Tibial nerve (tissue), 4 donors: ENCODE measurements around the gene BRSK2. TPM values are rescaled to one million over a fixed set of nuclear protein-coding genes. Genes with fewer than 3 reads are reported as not detected.

ENCODE experiments used
- DNase-seq, 2 donors: peaks; one replicate each; pipeline ENCODE4 v3.0.0-alpha.2; 2019; ENCODE audit warnings: low spot score in 2 of 2
- H3K27ac ChIP-seq, 4 donors: fragments of 200-600 bp; sonication (generic) in 3 of 4; one replicate each; pipeline ENCODE4 v1.5.1; 2017 to 2019; ENCODE audit warnings: mild to moderate bottlenecking in 1 of 4
- H3K27me3 ChIP-seq, 2 donors: fragments of 200-600 bp; sonication (generic) in 1 of 2; one replicate each; pipeline versions ENCODE4 v1.5.1 to v1.6.0; 2017 to 2019
- H3K36me3 ChIP-seq, 3 donors: fragments of 200-600 bp; sonication (generic); one replicate each; pipeline ENCODE4 v1.5.1; 2018 to 2019
- H3K4me1 ChIP-seq, 4 donors: fragments of 200-600 bp; sonication (generic) in 3 of 4; one replicate each; pipeline ENCODE4 v1.5.1; 2017 to 2019
- H3K4me3 ChIP-seq, 4 donors: fragments of 200-600 bp; sonication (generic) in 3 of 4; one replicate each; pipeline ENCODE4 v1.5.1; 2017 to 2019; ENCODE audit warnings: mild to moderate bottlenecking in 1 of 4, moderate library complexity in 1 of 4
- H3K9me3 ChIP-seq, 4 donors: fragments of 200-600 bp; sonication (generic) in 3 of 4; one replicate each; pipeline ENCODE4 v1.5.1; 2017 to 2019
- CTCF ChIP-seq, 5 experiments: fragments of 200-600 bp in 3 of 5; fragments of 450-650 bp in 2 of 5; sonication (generic) in 3 of 5; IDR thresholded peaks; one replicate each; pipeline ENCODE4 v1.5.1; 2016 to 2019; ENCODE audit warnings: antibody characterized with exemption in 5 of 5, mild to moderate bottlenecking in 3 of 5, moderate library complexity in 2 of 5
- EP300 ChIP-seq, 2 donors: sonication (generic); formaldehyde crosslinking; IDR thresholded peaks; one replicate each; pipeline ENCODE4 v1.6.1; 2017; ENCODE audit warnings: antibody characterized with exemption in 2 of 2, mild to moderate bottlenecking in 1 of 2
- POLR2A ChIP-seq, 2 donors: fragments of 450-650 bp; IDR thresholded peaks; one replicate each; pipeline ENCODE4 v1.6.1; 2017; ENCODE audit warnings: antibody characterized with exemption in 2 of 2, mild to moderate bottlenecking in 2 of 2, moderate library complexity in 2 of 2
- WGBS, 2 donors: methylation state at CpG; one replicate each; pipeline ENCODE4 v1.1.5; 2018; 5-methylcytosine and 5-hydroxymethylcytosine counted together
- total RNA-seq, 4 donors: library from RNA; depleted of rRNA; stranded (reverse); fragments of >200 nt; gene quantifications; one replicate each; pipeline ENCODE4 v1.1.0, GENCODE V29; 2016

The BRSK2 gene
- total RNA-seq, 4 donors from 2014 or later, result 2.4 to 7.8 (median 4.6) TPM

GRCh38 chr11:1348146-1348795, 41.5 kb upstream of the BRSK2 start:
- 91 to 92% methylated on average over 14 of the region's 14 CpGs for WGBS, 2 donors
- no peak for DNase-seq
- TF ChIP-seq EP300 (IDR thresholded peaks at IDR 0.05) (no peak), CTCF (IDR thresholded peaks at IDR 0.05) (no peak), POLR2A (IDR thresholded peaks at IDR 0.05) (no peak)
- Histone ChIP-seq H3K4me3 (no peak overlapping the region), H3K36me3 (no peaks in the 10 kb centered on the region), H3K27me3 (peaks cover 0 to 17% of the 10 kb centered on the region in 2 donors), H3K27ac (no peak overlapping the region), H3K4me1 (no peaks in the 10 kb centered on the region), H3K9me3 (no peaks in the 10 kb centered on the region)

- no peaks in the 10 kb centered on the region for H3K36me3 ChIP-seq
- no peak overlapping the region for H3K4me3 ChIP-seq
- H3K4me1 ChIP-seq, result no peaks in the 10 kb centered on the region
- H3K27ac ChIP-seq, result no peak overlapping the region
- no peak for DNase-seq
- H3K27me3 ChIP-seq, result peaks cover 0 to 17% of the 10 kb centered on the region in 2 donors
- TF ChIP-seq POLR2A (IDR thresholded peaks at IDR 0.05) (no peak), EP300 (IDR thresholded peaks at IDR 0.05) (no peak), CTCF (IDR thresholded peaks at IDR 0.05) (no peak)
- WGBS, 2 donors, result 42 to 50% methylated on average over 16 to 25 of the region's 25 CpGs
- no peaks in the 10 kb centered on the region for H3K9me3 ChIP-seq
Observed at GRCh38 chr11:1348796-1349326, 40.9 kb upstream of the BRSK2 start.

- Histone ChIP-seq H3K4me3 (no peak overlapping the region), H3K27ac (no peak overlapping the region), H3K9me3 (no peaks in the 10 kb centered on the region), H3K36me3 (no peaks in the 10 kb centered on the region), H3K4me1 (no peaks in the 10 kb centered on the region), H3K27me3 (peaks cover 0 to 20% of the 10 kb centered on the region in 2 donors)
- no peak for DNase-seq
- TF ChIP-seq CTCF (IDR thresholded peaks at IDR 0.05) (no peak), POLR2A (IDR thresholded peaks at IDR 0.05) (no peak), EP300 (IDR thresholded peaks at IDR 0.05) (no peak)
- 62% methylated on average over 15 to 26 of the region's 29 CpGs for WGBS, 2 donors
Observed at GRCh38 chr11:1349327-1350041, 40.2 kb upstream of the BRSK2 start.

GRCh38 chr11:1350086-1350725, 39.5 kb upstream of the BRSK2 start:
- 56 to 63% methylated on average over 15 to 22 of the region's 22 CpGs for WGBS, 2 donors
- no peak for TF ChIP-seq EP300 (IDR thresholded peaks at IDR 0.05)
- no peak for TF ChIP-seq POLR2A (IDR thresholded peaks at IDR 0.05)
- TF ChIP-seq CTCF (IDR thresholded peaks at IDR 0.05), result no peak
- H3K9me3 ChIP-seq, result no peaks in the 10 kb centered on the region
- peaks cover 0 to 23% of the 10 kb centered on the region in 2 donors for H3K27me3 ChIP-seq
- no peaks in the 10 kb centered on the region for H3K4me1 ChIP-seq
- DNase-seq, result no peak
- H3K27ac ChIP-seq, result no peak overlapping the region
- H3K4me3 ChIP-seq, result no peak overlapping the region
- H3K36me3 ChIP-seq, result no peaks in the 10 kb centered on the region
